Measurements from ENCODE around the gene ALPI. TPM values are rescaled to one million over a fixed set of nuclear protein-coding genes. Genes with fewer than 3 reads are reported as not detected.
"Not testable (repeated sequence)": the region's sequence is repeated elsewhere in the genome, so short reads cannot be mapped to it uniquely, and the experiment has no call there.

ALPI gene
- total RNA-seq, 1 donor from 2014 or later: not detected

- not testable (repeated sequence) for H3K4me3 ChIP-seq (ENCODE audit: low read depth, low read length); H3K36me3 ChIP-seq (ENCODE audit: control insufficient read depth, insufficient read depth, low read length); DNase-seq (ENCODE audit: low read depth)
- peak; percentile 87 for TF ChIP-seq CTCF (IDR thresholded peaks at IDR 0.05; ENCODE audit: insufficient read depth, low read length, poor library complexity, severe bottlenecking)
- peaks cover 14% of the 10 kb centered on the region for H3K27me3 ChIP-seq (ENCODE audit: control insufficient read depth, insufficient read depth, low read length)
These were observed 15.5 kb upstream of the ALPI start for GRCh38 chr2:232440220-232441018.

- no peak overlapping the region for H3K4me3 ChIP-seq (ENCODE audit: low read depth, low read length)
- no peaks in the 10 kb centered on the region for H3K36me3 ChIP-seq (ENCODE audit: control insufficient read depth, insufficient read depth, low read length)
- no peak for DNase-seq (ENCODE audit: low read depth)
- H3K27me3 ChIP-seq (ENCODE audit: control insufficient read depth, insufficient read depth, low read length): peaks cover 14% of the 10 kb centered on the region
- no peak for TF ChIP-seq CTCF (IDR thresholded peaks at IDR 0.05; ENCODE audit: insufficient read depth, low read length, poor library complexity, severe bottlenecking)
These were observed 14.8 kb upstream of the ALPI start for GRCh38 chr2:232441147-232441651.

- not testable (repeated sequence) for DNase-seq (ENCODE audit: low read depth); H3K4me3 ChIP-seq (ENCODE audit: low read depth, low read length); H3K36me3 ChIP-seq (ENCODE audit: control insufficient read depth, insufficient read depth, low read length)
- peaks cover 14% of the 10 kb centered on the region for H3K27me3 ChIP-seq (ENCODE audit: control insufficient read depth, insufficient read depth, low read length)
These were observed 14.0 kb upstream of the ALPI start for GRCh38 chr2:232441922-232442321.

GRCh38 chr2:232442431-232442830 is 13.5 kb upstream of the ALPI start:
- not testable (repeated sequence) for DNase-seq (ENCODE audit: low read depth); H3K36me3 ChIP-seq (ENCODE audit: control insufficient read depth, insufficient read depth, low read length); H3K4me3 ChIP-seq (ENCODE audit: low read depth, low read length)
- peaks cover 14% of the 10 kb centered on the region for H3K27me3 ChIP-seq (ENCODE audit: control insufficient read depth, insufficient read depth, low read length)

- DNase-seq (ENCODE audit: low read depth); H3K4me3 ChIP-seq (ENCODE audit: low read depth, low read length); H3K36me3 ChIP-seq (ENCODE audit: control insufficient read depth, insufficient read depth, low read length): not testable (repeated sequence)
- peaks cover 14% of the 10 kb centered on the region for H3K27me3 ChIP-seq (ENCODE audit: control insufficient read depth, insufficient read depth, low read length)
These were observed 12.9 kb upstream of the ALPI start for GRCh38 chr2:232443047-232443446.

- peaks cover 13% of the 10 kb centered on the region for H3K27me3 ChIP-seq (ENCODE audit: control insufficient read depth, insufficient read depth, low read length)
- DNase-seq (ENCODE audit: low read depth): not testable (repeated sequence)
These were observed 12.1 kb upstream of the ALPI start for GRCh38 chr2:232443669-232444408.

GRCh38 chr2:232444409-232445148 is 11.4 kb upstream of the ALPI start:
- Histone ChIP-seq H3K27me3 (ENCODE audit: control insufficient read depth, insufficient read depth, low read length) (peaks cover 8% of the 10 kb centered on the region), H3K4me3 (ENCODE audit: low read depth, low read length) (no peak overlapping the region), H3K36me3 (ENCODE audit: control insufficient read depth, insufficient read depth, low read length) (no peaks in the 10 kb centered on the region)
- peak; percentile 21 for DNase-seq (ENCODE audit: low read depth)
- TF ChIP-seq CTCF (IDR thresholded peaks at IDR 0.05; ENCODE audit: insufficient read depth, low read length, poor library complexity, severe bottlenecking): peak; percentile 69

More at GRCh38 chr2:232443669-232444408, 12.1 kb upstream of the ALPI start:
- not testable (repeated sequence) for H3K4me3 ChIP-seq (ENCODE audit: low read depth, low read length); H3K36me3 ChIP-seq (ENCODE audit: control insufficient read depth, insufficient read depth, low read length)

GRCh38 chr2:232445149-232445885 is 10.6 kb upstream of the ALPI start:
- not testable (repeated sequence) for H3K36me3 ChIP-seq (ENCODE audit: control insufficient read depth, insufficient read depth, low read length); DNase-seq (ENCODE audit: low read depth); H3K27me3 ChIP-seq (ENCODE audit: control insufficient read depth, insufficient read depth, low read length); H3K4me3 ChIP-seq (ENCODE audit: low read depth, low read length)
